Neural progenitor cell (in vitro differentiated cells): ENCODE data around the gene FBXL19.

Experiments used
- EZH2 ChIP-seq: fragments of 200-600 bp; sonication (generic); IDR thresholded peaks from 2 replicates; pipeline ENCODE4 v1.6.1; 2017; ENCODE audit warnings: antibody characterized with exemption, mild to moderate bottlenecking, moderate library complexity
- EZH2phosphoT487 ChIP-seq: fragments of 200-600 bp; sonication (generic); IDR thresholded peaks from 2 replicates; pipeline ENCODE4 v1.6.1; 2017; ENCODE audit warnings: antibody characterized with exemption
- TF ChIP-seq, protein P1 (sequence below): fragments of 200-600 bp; sonication (generic); IDR thresholded peaks from 2 replicates; pipeline ENCODE4 v1.5.1; 2017; ENCODE audit warnings: antibody characterized with exemption, mild to moderate bottlenecking

DNA sequence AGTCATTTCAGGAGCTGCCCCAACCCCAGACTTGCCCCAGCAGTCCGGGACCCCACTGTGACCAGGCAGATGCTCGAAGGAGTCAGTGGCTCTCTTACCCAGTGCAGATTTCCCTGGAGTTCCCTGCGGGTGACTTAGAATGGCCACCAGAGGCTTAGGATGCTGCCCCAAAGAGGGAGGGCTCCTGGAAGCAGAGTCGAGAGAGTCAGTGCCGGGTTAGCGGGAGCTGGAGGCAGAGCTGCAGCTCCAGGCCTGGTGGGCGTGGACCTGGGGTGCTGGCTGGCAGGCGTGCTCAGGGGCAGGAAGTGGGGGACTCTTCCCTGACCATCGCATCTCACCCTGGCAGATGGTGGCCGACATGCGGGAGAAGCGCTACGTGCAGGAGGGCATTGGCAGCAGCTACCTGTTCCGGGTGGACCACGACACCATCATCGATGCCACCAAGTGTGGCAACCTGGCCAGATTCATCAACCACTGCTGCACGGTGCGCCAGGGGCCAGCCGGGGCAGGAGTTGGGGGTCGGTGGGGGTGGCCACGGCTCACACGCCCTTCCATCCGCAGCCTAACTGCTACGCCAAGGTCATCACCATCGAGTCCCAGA, 60.0 kb downstream of the FBXL19 start:
- TF ChIP-seq, protein P1, sequence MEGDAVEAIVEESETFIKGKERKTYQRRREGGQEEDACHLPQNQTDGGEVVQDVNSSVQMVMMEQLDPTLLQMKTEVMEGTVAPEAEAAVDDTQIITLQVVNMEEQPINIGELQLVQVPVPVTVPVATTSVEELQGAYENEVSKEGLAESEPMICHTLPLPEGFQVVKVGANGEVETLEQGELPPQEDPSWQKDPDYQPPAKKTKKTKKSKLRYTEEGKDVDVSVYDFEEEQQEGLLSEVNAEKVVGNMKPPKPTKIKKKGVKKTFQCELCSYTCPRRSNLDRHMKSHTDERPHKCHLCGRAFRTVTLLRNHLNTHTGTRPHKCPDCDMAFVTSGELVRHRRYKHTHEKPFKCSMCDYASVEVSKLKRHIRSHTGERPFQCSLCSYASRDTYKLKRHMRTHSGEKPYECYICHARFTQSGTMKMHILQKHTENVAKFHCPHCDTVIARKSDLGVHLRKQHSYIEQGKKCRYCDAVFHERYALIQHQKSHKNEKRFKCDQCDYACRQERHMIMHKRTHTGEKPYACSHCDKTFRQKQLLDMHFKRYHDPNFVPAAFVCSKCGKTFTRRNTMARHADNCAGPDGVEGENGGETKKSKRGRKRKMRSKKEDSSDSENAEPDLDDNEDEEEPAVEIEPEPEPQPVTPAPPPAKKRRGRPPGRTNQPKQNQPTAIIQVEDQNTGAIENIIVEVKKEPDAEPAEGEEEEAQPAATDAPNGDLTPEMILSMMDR: no peak
- no peak for TF ChIP-seq EZH2
- no peak for TF ChIP-seq EZH2phosphoT487
